Measurements from ENCODE around the gene CPNE9.

DNA sequence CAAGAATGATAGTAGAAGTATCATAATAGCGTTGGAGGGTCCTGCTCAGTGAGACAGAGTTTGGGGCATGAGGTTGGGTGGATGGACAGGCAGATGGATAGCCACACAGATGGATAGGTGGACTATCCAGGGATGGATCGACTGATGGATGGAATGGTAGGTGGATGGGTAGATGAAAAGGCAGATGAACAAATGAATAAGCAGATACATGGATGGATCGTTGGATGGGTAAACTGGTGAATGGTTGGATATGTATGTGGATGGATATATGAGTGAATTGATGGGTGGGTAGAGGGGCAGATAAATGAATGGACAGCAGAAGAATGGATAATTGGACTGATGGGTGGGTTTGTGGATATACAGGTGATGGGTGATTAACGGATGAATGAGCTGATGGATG lies 9.5 kb downstream of the CPNE9 start:
- TF ChIP-seq REST (IDR thresholded peaks at IDR 0.05; ENCODE audit: insufficient replicate concordance, low read depth) (no peak), POLR2AphosphoS5 (IDR thresholded peaks at IDR 0.05; ENCODE audit: low read depth) (no peak)
- TF ChIP-seq, protein P1, sequence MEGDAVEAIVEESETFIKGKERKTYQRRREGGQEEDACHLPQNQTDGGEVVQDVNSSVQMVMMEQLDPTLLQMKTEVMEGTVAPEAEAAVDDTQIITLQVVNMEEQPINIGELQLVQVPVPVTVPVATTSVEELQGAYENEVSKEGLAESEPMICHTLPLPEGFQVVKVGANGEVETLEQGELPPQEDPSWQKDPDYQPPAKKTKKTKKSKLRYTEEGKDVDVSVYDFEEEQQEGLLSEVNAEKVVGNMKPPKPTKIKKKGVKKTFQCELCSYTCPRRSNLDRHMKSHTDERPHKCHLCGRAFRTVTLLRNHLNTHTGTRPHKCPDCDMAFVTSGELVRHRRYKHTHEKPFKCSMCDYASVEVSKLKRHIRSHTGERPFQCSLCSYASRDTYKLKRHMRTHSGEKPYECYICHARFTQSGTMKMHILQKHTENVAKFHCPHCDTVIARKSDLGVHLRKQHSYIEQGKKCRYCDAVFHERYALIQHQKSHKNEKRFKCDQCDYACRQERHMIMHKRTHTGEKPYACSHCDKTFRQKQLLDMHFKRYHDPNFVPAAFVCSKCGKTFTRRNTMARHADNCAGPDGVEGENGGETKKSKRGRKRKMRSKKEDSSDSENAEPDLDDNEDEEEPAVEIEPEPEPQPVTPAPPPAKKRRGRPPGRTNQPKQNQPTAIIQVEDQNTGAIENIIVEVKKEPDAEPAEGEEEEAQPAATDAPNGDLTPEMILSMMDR (IDR thresholded peaks at IDR 0.05; ENCODE audit: insufficient read depth, low read length): no peak
